ENCODE data around the gene FNDC3B. TPM values are rescaled to one million over a fixed set of nuclear protein-coding genes. Genes with fewer than 3 reads are reported as not detected.

The FNDC3B gene
- total and polyA plus RNA-seq, 7 donors = 16.2 to 93.9 (median 50.3) TPM

DNA sequence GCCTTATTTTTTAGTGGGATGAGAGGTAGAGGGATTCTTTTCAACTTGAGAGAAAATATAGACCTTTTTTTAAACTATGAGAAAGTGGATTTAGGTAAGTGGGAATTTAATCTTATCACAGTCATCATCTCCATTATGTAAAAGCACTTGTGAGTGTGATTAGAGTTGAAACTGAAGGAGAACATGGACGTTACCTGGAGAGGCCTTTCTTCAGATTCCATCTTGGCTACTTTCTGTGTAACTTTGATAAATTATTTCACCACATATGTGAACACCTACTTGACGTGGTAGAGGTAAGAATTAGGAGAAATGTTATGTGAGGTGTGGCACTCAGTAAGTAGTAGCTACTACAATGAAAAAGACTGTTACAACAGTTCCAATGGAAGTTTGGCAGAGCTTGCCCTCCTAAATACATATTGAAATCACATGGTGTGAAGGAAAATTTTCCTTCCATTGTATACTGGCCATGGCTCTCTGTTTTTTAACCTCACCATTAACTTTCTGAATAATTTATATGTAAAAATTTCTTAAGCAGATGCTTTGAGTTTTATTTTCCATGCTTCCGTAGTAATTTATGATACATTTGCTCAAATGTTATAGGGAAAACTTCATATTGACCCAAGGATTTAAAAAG is 193.3 kb downstream of the FNDC3B start:
- WGBS, 2 donors = 74 to 76% methylated on average over 3 of the region's 3 CpGs
- peaks cover 0 to 7% (median 0%) of the 10 kb centered on the region in 4 donors for H3K4me1 ChIP-seq
- no peaks in the 10 kb centered on the region for H3K36me3 ChIP-seq
- DNase-seq = no peak
- H3K4me3 ChIP-seq = no peak overlapping the region
- no peaks in the 10 kb centered on the region for H3K9me3 ChIP-seq
- no peaks in the 10 kb centered on the region for H3K27me3 ChIP-seq
- TF ChIP-seq, protein P1, sequence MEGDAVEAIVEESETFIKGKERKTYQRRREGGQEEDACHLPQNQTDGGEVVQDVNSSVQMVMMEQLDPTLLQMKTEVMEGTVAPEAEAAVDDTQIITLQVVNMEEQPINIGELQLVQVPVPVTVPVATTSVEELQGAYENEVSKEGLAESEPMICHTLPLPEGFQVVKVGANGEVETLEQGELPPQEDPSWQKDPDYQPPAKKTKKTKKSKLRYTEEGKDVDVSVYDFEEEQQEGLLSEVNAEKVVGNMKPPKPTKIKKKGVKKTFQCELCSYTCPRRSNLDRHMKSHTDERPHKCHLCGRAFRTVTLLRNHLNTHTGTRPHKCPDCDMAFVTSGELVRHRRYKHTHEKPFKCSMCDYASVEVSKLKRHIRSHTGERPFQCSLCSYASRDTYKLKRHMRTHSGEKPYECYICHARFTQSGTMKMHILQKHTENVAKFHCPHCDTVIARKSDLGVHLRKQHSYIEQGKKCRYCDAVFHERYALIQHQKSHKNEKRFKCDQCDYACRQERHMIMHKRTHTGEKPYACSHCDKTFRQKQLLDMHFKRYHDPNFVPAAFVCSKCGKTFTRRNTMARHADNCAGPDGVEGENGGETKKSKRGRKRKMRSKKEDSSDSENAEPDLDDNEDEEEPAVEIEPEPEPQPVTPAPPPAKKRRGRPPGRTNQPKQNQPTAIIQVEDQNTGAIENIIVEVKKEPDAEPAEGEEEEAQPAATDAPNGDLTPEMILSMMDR (IDR thresholded peaks at IDR 0.05) = no peak
- TF ChIP-seq POLR2AphosphoS5 (IDR thresholded peaks at IDR 0.05) = no peak
- no peak for TF ChIP-seq EP300 (IDR thresholded peaks at IDR 0.05)
- TF ChIP-seq POLR2A (IDR thresholded peaks at IDR 0.05) = no peak
- H3K27ac ChIP-seq = no peak overlapping the region
- intact Hi-C loops (cut with DNase I) = no loop called here

DNA sequence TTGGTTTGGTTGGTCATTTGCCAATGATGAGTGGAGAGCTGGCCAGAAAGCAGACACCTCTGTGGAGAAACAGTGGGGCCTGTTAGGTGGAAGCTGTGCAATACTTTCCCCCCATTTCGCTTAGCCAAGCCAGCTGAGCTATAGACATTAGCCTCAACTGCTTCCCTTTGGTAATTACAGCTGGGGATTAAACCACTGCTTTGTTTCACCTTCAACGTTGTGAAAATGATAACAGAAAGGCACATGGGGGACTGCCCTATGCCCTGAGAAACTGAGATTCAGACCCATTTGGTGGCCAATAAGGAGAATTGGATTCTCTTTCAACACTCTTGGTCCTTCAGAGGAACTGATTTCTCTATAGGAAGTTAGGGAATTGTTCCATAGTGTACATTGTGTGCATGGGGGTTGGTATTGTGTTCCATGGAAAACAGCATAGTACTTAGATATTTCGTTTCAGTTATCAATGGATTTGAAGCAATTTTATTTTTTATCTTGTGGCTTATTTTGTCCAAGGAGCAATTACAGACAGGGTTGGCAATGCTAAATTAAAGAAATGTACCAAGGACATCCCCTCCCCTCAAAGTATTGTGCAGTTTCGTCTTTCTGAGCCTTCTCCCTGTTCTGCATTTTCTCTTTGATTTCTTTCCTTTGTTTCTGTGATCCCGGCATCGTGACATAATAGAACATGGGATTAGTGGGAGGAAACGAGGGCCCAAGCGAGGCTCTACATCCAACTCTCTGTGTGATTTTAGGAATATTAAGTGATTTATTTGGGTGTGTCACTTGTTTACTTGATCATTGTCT is 194.3 kb downstream of the FNDC3B start:
- Histone ChIP-seq H3K9me3 (no peaks in the 10 kb centered on the region), H3K4me3 (no peak overlapping the region), H3K4me1 (peaks cover 0 to 7% (median 0%) of the 10 kb centered on the region in 4 donors), H3K27me3 (no peaks in the 10 kb centered on the region), H3K36me3 (no peaks in the 10 kb centered on the region), H3K27ac (no peak overlapping the region)
- intact Hi-C loops (cut with DNase I) = no loop called here
- TF ChIP-seq POLR2A (IDR thresholded peaks at IDR 0.05) (no peak), POLR2AphosphoS5 (IDR thresholded peaks at IDR 0.05) (no peak), EP300 (IDR thresholded peaks at IDR 0.05) (no peak)
- TF ChIP-seq, protein P1 (IDR thresholded peaks at IDR 0.05) = no peak
- no peak for DNase-seq
- 90 to 92% methylated on average over 8 of the region's 8 CpGs for WGBS, 2 donors

DNA sequence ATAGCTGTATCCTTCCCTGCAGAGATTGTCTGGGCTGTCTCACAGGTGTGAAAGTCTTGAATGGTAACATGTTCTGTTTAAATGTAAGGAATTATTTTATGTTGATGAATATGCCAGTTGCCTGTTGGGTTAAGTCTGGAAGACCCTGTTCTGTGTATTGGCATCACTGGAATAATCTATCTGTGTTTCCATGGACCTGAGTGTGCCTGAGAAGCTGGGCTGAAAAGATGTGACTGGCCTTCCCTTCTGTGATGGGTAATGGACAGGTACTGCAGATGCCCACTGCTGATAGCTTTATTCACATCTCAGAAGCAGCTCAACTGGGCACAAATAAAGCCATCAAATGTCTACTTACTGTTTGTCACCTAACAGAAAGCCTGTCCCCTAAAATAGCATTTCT is 196.3 kb downstream of the FNDC3B start:
- no peak for DNase-seq
- H3K27ac ChIP-seq = no peak overlapping the region
- H3K9me3 ChIP-seq = no peaks in the 10 kb centered on the region
- TF ChIP-seq EP300 (IDR thresholded peaks at IDR 0.05) = no peak
- TF ChIP-seq, protein P1 (IDR thresholded peaks at IDR 0.05) = no peak
- no peak for TF ChIP-seq POLR2A (IDR thresholded peaks at IDR 0.05)
- no peak for TF ChIP-seq POLR2AphosphoS5 (IDR thresholded peaks at IDR 0.05)
- H3K4me3 ChIP-seq = no peak overlapping the region
- H3K27me3 ChIP-seq = no peaks in the 10 kb centered on the region
- intact Hi-C loops (cut with DNase I) = no loop called here
- H3K4me1 ChIP-seq = peaks cover 0 to 12% (median 0%) of the 10 kb centered on the region in 4 donors
- no peaks in the 10 kb centered on the region for H3K36me3 ChIP-seq

DNA sequence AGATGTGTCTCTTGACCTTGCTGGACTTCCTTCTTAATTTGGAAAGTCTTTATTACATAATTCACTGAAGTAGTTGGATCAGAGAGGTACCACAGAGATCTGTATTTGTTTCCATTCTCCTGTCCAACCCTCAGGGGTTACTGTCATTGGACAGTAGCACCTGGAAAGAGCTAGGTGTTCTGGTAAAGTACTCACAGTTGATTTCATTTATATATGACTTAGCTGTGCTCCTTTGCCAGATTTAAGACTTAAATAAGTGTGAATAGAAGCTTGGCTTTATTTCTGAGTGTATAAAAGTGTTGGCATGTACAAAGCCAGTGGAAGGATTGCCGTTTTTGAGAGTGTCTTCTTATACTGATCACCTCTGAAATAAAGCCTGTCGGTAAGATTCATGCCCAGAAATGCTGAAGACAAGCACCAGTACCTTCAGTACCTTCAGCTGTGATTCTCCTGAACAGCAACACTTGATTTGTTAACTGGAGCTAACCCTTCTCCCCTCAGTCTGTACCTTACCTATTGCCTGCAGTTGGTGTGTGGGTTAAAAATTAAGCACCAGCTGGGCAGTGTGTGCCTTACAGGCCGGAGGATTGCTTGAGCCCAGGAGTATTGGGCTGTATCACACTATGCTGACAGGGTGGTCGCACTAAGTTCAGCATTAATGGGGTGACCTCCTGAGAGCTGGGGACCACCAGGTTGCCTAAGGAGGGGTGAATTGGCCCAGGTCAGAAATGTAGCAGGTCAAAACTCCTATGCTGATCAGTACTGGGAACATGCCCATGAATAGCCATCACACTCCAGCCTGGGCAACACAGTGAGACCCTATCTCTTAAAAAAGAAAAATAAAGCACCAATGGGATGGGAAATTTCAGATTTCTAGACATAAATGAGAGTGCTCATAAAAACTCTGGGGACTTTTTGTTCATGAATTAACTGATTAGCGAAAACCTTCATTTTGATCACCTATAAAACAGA is 197.7 kb downstream of the FNDC3B start:
- H3K4me3 ChIP-seq = no peak overlapping the region
- peaks cover 0 to 12% (median 0%) of the 10 kb centered on the region in 4 donors for H3K4me1 ChIP-seq
- H3K9me3 ChIP-seq = no peaks in the 10 kb centered on the region
- no peaks in the 10 kb centered on the region for H3K27me3 ChIP-seq
- WGBS, 2 donors = 56 to 85% methylated on average over 5 of the region's 5 CpGs
- H3K36me3 ChIP-seq = no peaks in the 10 kb centered on the region
- TF ChIP-seq POLR2A (IDR thresholded peaks at IDR 0.05) (no peak), POLR2AphosphoS5 (IDR thresholded peaks at IDR 0.05) (no peak), EP300 (IDR thresholded peaks at IDR 0.05) (no peak)
- TF ChIP-seq, protein P1 (IDR thresholded peaks at IDR 0.05) = no peak
- no peak overlapping the region for H3K27ac ChIP-seq
- intact Hi-C loops (cut with DNase I) = no loop called here
- no peak for DNase-seq
